ENCODE results near the gene HDAC9. TPM values are rescaled to one million over a fixed set of nuclear protein-coding genes. Genes with fewer than 3 reads are reported as not detected.

Gene HDAC9
- total RNA-seq, 1 experiment from 2014 or later = 7.7 TPM

DNA sequence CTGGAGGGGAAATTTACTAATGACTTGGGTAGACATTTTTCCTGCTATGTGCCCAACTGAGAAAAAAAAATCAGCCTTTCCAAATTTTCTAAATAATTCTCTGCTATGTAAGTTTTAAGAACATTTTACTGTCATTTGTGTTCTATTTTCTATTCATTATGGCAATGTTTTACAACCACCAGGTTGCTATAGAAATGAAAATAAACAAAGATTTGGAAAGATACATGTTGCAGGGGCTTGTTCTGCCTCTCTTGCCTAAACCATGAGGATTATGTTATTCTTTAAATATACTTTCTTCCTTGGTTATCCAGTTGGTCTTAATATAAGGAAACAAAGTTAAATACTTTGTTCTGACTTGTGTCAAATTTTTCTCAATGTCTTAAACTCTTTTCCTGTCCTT is 364.7 kb downstream of the HDAC9 start:
- H2BK5ac ChIP-seq (ENCODE audit: insufficient read length, low read length) = no peak overlapping the region
- H3K4ac ChIP-seq (ENCODE audit: low read depth, low read length) = no peak overlapping the region
- no peak for TF ChIP-seq CTCF (conservative IDR thresholded peaks at IDR 0.05)
- no peak overlapping the region for H3K56ac ChIP-seq (ENCODE audit: insufficient read length, low read depth, low read length)
- H4K5ac ChIP-seq (ENCODE audit: insufficient read length, low read depth, low read length) = no peak overlapping the region
- H2BK20ac ChIP-seq (ENCODE audit: low read depth, low read length, poor library complexity, severe bottlenecking) = no peak overlapping the region
- no peak overlapping the region for H3K27ac ChIP-seq (ENCODE audit: insufficient read length, low read depth, low read length)
- no peak overlapping the region for H3K14ac ChIP-seq (ENCODE audit: insufficient read depth, low read length)
- no peaks in the 10 kb centered on the region for H3K36me3 Mint-ChIP-seq (ENCODE audit: insufficient read depth in 1 of 3, low read depth in 3 of 3)
- no peak overlapping the region for H3K23ac ChIP-seq (ENCODE audit: insufficient read length, low read depth, low read length)
- no peaks in the 10 kb centered on the region for H3K9me3 Mint-ChIP-seq
- no peak overlapping the region for H4K8ac ChIP-seq (replicated peaks; ENCODE audit: insufficient read length, low read depth, low read length)
- no peaks in the 10 kb centered on the region for H3K27me3 ChIP-seq (ENCODE audit: insufficient read depth, low read length)
- no peaks in the 10 kb centered on the region for H3K79me1 ChIP-seq (ENCODE audit: insufficient read depth, low read depth, low read length, poor library complexity, severe bottlenecking)
- H3K4me1 Mint-ChIP-seq = peaks cover 0 to 3% of the 10 kb centered on the region in 2 experiments; a peak in 1 of 4 replicates
- H2BK120ac ChIP-seq (ENCODE audit: low read depth, low read length, poor library complexity, severe bottlenecking) = no peak overlapping the region
- no peak overlapping the region for H2AK5ac ChIP-seq (ENCODE audit: insufficient read length, low read length)
- H3K9me3 ChIP-seq (ENCODE audit: control insufficient read depth, low read depth, low read length) = no peaks in the 10 kb centered on the region
- no peak overlapping the region for H3T11ph ChIP-seq (ENCODE audit: low read length)
- H3K27me3 Mint-ChIP-seq (ENCODE audit: low read depth) = no peaks in the 10 kb centered on the region
- H3K23me2 ChIP-seq (ENCODE audit: insufficient read length, low read depth, low read length, poor library complexity, severe bottlenecking) = no peaks in the 10 kb centered on the region
- H3K4me1 ChIP-seq (ENCODE audit: insufficient read depth, low read length) = no peaks in the 10 kb centered on the region
- no peaks in the 10 kb centered on the region for H4K20me1 ChIP-seq (ENCODE audit: control insufficient read depth, insufficient read depth, insufficient read length)
- no peak overlapping the region for H3K9ac ChIP-seq (ENCODE audit: extremely low read depth, insufficient read length, low read length)
- H4K91ac ChIP-seq (ENCODE audit: insufficient read length, low read depth, low read length) = no peak overlapping the region
- no peak overlapping the region for H2BK15ac ChIP-seq (ENCODE audit: low read depth, low read length)
- no peaks in the 10 kb centered on the region for H3K79me2 ChIP-seq (ENCODE audit: insufficient read depth, low read length)
- no peak overlapping the region for H3K18ac ChIP-seq (ENCODE audit: insufficient read length, low read depth, low read length)
- no peak overlapping the region for H3K4me3 Mint-ChIP-seq
- H3K27ac Mint-ChIP-seq = no peak overlapping the region
- H2AFZ ChIP-seq (ENCODE audit: low read length) = no peak overlapping the region
- no peak for DNase-seq
- no peak overlapping the region for H2BK12ac ChIP-seq (ENCODE audit: insufficient read length, low read depth, low read length)
- no peak overlapping the region for H3K4me2 ChIP-seq (ENCODE audit: insufficient read depth, insufficient read length, low read length)

All from H9 (cell line).